ENCODE data around the gene OR5AP2. TPM values are rescaled to one million over a fixed set of nuclear protein-coding genes. Genes with fewer than 3 reads are reported as not detected.
"Not testable (repeated sequence)": the region's sequence is repeated elsewhere in the genome, so short reads cannot be mapped to it uniquely, and the experiment has no call there.

Gene OR5AP2
- not detected for total RNA-seq

DNA sequence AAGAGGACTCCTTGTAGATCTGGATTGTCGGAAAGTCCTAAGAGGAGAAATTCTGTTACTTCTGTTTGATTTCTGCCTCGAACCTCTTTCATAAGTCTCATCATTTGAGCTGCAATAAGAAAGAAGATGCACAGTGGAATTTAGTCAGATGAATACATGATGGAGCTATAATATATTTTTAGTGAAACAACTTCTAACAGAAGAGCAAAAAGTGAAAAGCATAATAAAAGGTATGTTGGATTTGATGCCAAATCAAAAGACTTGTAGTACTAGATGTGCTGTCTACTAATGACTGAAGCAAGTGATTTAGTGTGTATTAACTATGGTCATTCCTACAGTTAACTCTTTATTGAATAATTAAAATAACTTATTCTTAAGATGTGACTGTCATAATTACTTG lies at the start of gene OR5AP2:
OR5AP2 (minus strand) TSS at position 101 of the 400 bp plus-strand sequence; CDS start at position 101, 0 bp downstream.
- no peaks in the 10 kb centered on the region for H3K9me3 ChIP-seq
- no peaks in the 10 kb centered on the region for H3K36me3 ChIP-seq
- no peak for DNase-seq
- H3K4me1 ChIP-seq, result no peaks in the 10 kb centered on the region
- WGBS, 2 donors (ENCODE audit: low coverage in 1 of 2), result 79 to 84% methylated on average over 2 of the region's 2 CpGs
- no peak within 1 kb of the TSS for H3K4me3 ChIP-seq
- no peak within 1 kb of the TSS for H3K27ac ChIP-seq
- TF ChIP-seq EP300 (IDR thresholded peaks at IDR 0.05; ENCODE audit: low read depth), result no peak
- no peak for TF ChIP-seq POLR2A (IDR thresholded peaks at IDR 0.05)
- TF ChIP-seq, protein P1, sequence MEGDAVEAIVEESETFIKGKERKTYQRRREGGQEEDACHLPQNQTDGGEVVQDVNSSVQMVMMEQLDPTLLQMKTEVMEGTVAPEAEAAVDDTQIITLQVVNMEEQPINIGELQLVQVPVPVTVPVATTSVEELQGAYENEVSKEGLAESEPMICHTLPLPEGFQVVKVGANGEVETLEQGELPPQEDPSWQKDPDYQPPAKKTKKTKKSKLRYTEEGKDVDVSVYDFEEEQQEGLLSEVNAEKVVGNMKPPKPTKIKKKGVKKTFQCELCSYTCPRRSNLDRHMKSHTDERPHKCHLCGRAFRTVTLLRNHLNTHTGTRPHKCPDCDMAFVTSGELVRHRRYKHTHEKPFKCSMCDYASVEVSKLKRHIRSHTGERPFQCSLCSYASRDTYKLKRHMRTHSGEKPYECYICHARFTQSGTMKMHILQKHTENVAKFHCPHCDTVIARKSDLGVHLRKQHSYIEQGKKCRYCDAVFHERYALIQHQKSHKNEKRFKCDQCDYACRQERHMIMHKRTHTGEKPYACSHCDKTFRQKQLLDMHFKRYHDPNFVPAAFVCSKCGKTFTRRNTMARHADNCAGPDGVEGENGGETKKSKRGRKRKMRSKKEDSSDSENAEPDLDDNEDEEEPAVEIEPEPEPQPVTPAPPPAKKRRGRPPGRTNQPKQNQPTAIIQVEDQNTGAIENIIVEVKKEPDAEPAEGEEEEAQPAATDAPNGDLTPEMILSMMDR (IDR thresholded peaks at IDR 0.05), result no peak
- TF ChIP-seq POLR2AphosphoS5 (IDR thresholded peaks at IDR 0.05), result no peak
- in situ Hi-C loops (cut with MboI; ENCODE audit: low pct_ligation_motif_present in 1 of 4, low pct_unique_long_range_greater_than_20kb in 1 of 4, low sequenced_read_pairs in 3 of 4) (no loop called here), intact Hi-C loops (cut with DNase I; ENCODE audit: low total_unique reads) (no loop called here)
- no peaks in the 10 kb centered on the region for H3K27me3 ChIP-seq

DNA sequence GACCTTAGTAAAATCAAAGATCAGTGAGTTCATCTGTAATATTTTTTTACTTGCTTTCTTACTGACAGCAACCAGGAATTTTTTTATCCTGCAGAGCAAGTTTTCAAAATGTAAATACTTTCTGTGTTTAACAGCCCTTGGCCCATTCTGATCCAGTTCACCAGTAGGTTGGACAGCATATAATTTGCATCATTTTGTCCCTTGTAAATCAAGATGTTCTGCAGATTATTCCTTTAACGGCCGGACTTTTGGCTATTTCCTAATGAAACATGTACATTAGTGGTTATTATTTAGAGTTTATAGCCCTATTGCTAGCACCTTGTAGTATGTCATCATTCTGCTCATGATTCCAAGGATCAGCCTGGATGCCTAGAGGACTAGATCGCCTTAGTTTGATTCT lies 48.9 kb upstream of the OR5AP2 start:
- H3K9me3 ChIP-seq; H3K27ac ChIP-seq; intact Hi-C loops (cut with DNase I; ENCODE audit: low total_unique reads); H3K27me3 ChIP-seq; DNase-seq; H3K36me3 ChIP-seq; H3K4me3 ChIP-seq: not testable (repeated sequence)
- WGBS, 2 donors (ENCODE audit: low coverage in 1 of 2), result 90 to 96% methylated on average over 2 to 3 of the region's 3 CpGs
- H3K4me1 ChIP-seq, result peaks cover 0 to 15% (median 7%) of the 10 kb centered on the region in 4 donors
- in situ Hi-C loops (cut with MboI; ENCODE audit: low pct_ligation_motif_present in 1 of 4, low pct_unique_long_range_greater_than_20kb in 1 of 4, low sequenced_read_pairs in 3 of 4), result loop anchor here in 1 of 4 donors (25.0 kb wide), 1 partner anchor 104 kb away; the partner anchor contains the start of gene OR5M10

DNA sequence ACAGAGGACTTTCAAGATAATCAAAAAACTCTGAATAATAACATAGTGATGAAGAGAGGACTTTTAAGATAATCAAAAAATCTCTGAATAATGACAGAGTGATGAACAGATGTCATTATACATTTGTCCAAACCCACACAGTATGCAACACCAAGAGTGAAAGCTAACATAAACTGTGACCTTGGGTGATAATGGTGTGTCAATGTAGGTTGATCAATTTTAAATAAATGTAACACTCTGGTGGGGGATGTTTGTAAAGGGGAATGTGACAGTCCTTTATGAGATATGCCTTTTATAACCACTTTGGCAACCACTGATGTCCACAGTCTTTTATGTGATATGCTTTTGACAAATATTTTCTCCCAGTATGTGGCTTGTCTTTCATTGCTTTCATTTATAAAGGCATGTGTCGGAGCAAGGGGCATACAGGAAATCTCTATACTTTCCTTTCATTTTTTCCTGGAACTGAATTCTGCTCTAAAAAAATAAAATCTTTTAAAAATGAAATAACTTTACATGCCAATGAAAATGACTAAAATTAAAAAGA lies 46.4 kb upstream of the OR5AP2 start:
- no peak overlapping the region for H3K27ac ChIP-seq
- peaks cover 0 to 10% (median 4%) of the 10 kb centered on the region in 4 donors for H3K4me1 ChIP-seq
- no peak for TF ChIP-seq EP300 (IDR thresholded peaks at IDR 0.05; ENCODE audit: low read depth)
- TF ChIP-seq, protein P1 (IDR thresholded peaks at IDR 0.05), result no peak
- no peak for TF ChIP-seq POLR2AphosphoS5 (IDR thresholded peaks at IDR 0.05)
- TF ChIP-seq POLR2A (IDR thresholded peaks at IDR 0.05), result no peak
- in situ Hi-C loops (cut with MboI; ENCODE audit: low pct_ligation_motif_present in 1 of 4, low pct_unique_long_range_greater_than_20kb in 1 of 4, low sequenced_read_pairs in 3 of 4) (loop anchor here in 1 of 4 donors (25.0 kb wide), 1 partner anchor 101 kb away; the partner anchor contains the start of gene OR5M10), intact Hi-C loops (cut with DNase I; ENCODE audit: low total_unique reads) (no loop called here)
- no peak for DNase-seq
- no peaks in the 10 kb centered on the region for H3K9me3 ChIP-seq
- no peaks in the 10 kb centered on the region for H3K27me3 ChIP-seq
- WGBS, 2 donors (ENCODE audit: low coverage in 1 of 2), result 50 to 64% methylated on average over 1 of the region's 1 CpG
- no peaks in the 10 kb centered on the region for H3K36me3 ChIP-seq
- H3K4me3 ChIP-seq, result no peak overlapping the region

DNA sequence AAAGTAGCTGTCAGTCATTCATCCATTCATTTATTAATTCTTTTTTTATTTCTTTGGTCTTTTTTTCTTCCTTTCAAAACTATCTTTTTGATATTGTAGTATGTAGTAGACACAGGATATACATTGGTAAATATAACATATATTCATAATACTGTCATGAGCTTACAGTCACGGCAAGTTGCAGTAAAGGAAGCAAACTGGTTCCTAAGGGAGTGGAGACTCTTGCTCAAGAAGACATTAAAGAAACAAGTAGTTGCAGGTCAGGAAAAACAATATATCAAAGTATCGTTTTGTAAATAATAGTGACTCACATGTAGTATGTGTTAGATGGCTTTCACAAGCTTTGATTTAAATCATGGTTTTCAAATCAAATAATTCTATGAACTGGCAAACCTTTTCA lies 28.7 kb upstream of the OR5AP2 start:
- intact Hi-C loops (cut with DNase I; ENCODE audit: low total_unique reads), result no loop called here
- TF ChIP-seq POLR2A (IDR thresholded peaks at IDR 0.05) (no peak), EP300 (IDR thresholded peaks at IDR 0.05; ENCODE audit: low read depth) (no peak), POLR2AphosphoS5 (IDR thresholded peaks at IDR 0.05) (no peak)
- TF ChIP-seq, protein P1 (IDR thresholded peaks at IDR 0.05), result no peak
- no peaks in the 10 kb centered on the region for H3K9me3 ChIP-seq
- no peak for DNase-seq
- H3K27ac ChIP-seq, result no peak overlapping the region
- no peaks in the 10 kb centered on the region for H3K27me3 ChIP-seq
- H3K4me3 ChIP-seq, result no peak overlapping the region
- no peaks in the 10 kb centered on the region for H3K4me1 ChIP-seq
- H3K36me3 ChIP-seq, result no peaks in the 10 kb centered on the region
- WGBS, 2 donors (ENCODE audit: low coverage in 1 of 2), result 79 to 84% methylated on average over 2 of the region's 2 CpGs
- in situ Hi-C loops (cut with MboI; ENCODE audit: low pct_ligation_motif_present in 1 of 4, low pct_unique_long_range_greater_than_20kb in 1 of 4, low sequenced_read_pairs in 3 of 4), result no loop called here

DNA sequence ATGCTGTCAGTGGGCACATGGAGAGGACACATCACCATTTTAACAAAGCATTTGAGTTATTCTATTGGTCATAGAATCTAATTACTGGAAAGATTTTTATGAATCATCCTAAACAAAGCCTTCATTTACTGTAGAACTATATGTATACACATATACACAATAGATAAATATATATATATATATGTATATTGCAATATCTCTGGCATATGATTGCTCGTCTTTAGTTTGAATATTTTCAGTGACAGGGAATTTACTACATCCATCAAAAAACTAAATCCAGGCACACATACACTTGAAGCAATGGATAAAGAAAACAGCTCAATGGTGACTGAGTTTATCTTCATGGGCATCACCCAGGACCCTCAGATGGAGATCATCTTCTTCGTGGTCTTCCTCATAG lies 21.1 kb upstream of the OR5AP2 start, which contains the start of gene OR5AR1:
OR5AR1 (plus strand) TSS at position 301 of the 400 bp plus-strand sequence; CDS start at position 301, 0 bp downstream.
- TF ChIP-seq POLR2AphosphoS5 (IDR thresholded peaks at IDR 0.05) (no peak), POLR2A (IDR thresholded peaks at IDR 0.05) (no peak), EP300 (IDR thresholded peaks at IDR 0.05; ENCODE audit: low read depth) (no peak)
- TF ChIP-seq, protein P1 (IDR thresholded peaks at IDR 0.05), result no peak

More for the DNA sequence above, 21.1 kb upstream of the OR5AP2 start, which contains the start of gene OR5AR1:
- Histone ChIP-seq H3K36me3 (no peaks in the 10 kb centered on the region), H3K4me3 (no peak within 1 kb of the TSS), H3K9me3 (no peaks in the 10 kb centered on the region), H3K27me3 (no peaks in the 10 kb centered on the region), H3K4me1 (no peaks in the 10 kb centered on the region), H3K27ac (no peak within 1 kb of the TSS)
- DNase-seq, result no peak
- in situ Hi-C loops (cut with MboI; ENCODE audit: low pct_ligation_motif_present in 1 of 4, low pct_unique_long_range_greater_than_20kb in 1 of 4, low sequenced_read_pairs in 3 of 4) (no loop called here), intact Hi-C loops (cut with DNase I; ENCODE audit: low total_unique reads) (no loop called here)
- WGBS, 2 donors (ENCODE audit: low coverage in 1 of 2), result 75 to 88% methylated on average over 2 of the region's 2 CpGs
